Choroid plexus epithelial cell (primary cell): ENCODE measurements around the gene ARHGAP1.

Experiments used
- DNase-seq: peaks from one replicate; pipeline ENCODE4 v3.0.0-alpha.2; 2010; ENCODE audit warnings: low read depth
- H3K4me3 ChIP-seq: 2 replicates; pipeline ENCODE4 v1.5.1; 2011; ENCODE audit warnings: low read depth, mild to moderate bottlenecking, control low read depth, low read length, moderate library complexity
- CTCF ChIP-seq: conservative IDR thresholded peaks from 2 replicates; pipeline ENCODE4 v1.5.1; 2011; ENCODE audit warnings: low read depth, mild to moderate bottlenecking, control low read depth, inconsistent platforms, low read length, moderate library complexity

Gene ARHGAP1

GRCh38 chr11:46698597-46698996, 1.8 kb downstream of the ARHGAP1 start:
- DNase-seq = no peak
- H3K4me3 ChIP-seq = peak overlapping the region; percentile 16
- no peak for TF ChIP-seq CTCF

GRCh38 chr11:46697723-46698122, 2.7 kb downstream of the ARHGAP1 start:
- H3K4me3 ChIP-seq = no peak overlapping the region
- DNase-seq = no peak
- no peak for TF ChIP-seq CTCF

GRCh38 chr11:46697303-46697702, 3.1 kb downstream of the ARHGAP1 start:
- H3K4me3 ChIP-seq = no peak overlapping the region
- DNase-seq = peak; percentile 39
- TF ChIP-seq CTCF = no peak

- H3K4me3 ChIP-seq = no peak overlapping the region
- no peak for DNase-seq
- no peak for TF ChIP-seq CTCF
Observed at GRCh38 chr11:46696212-46696558, 4.2 kb downstream of the ARHGAP1 start.

GRCh38 chr11:46695345-46696211, 4.8 kb downstream of the ARHGAP1 start:
- DNase-seq = no peak
- no peak for TF ChIP-seq CTCF
- H3K4me3 ChIP-seq = no peak overlapping the region

GRCh38 chr11:46694607-46695006, 5.8 kb downstream of the ARHGAP1 start:
- no peak overlapping the region for H3K4me3 ChIP-seq
- TF ChIP-seq CTCF = no peak
- DNase-seq = no peak

GRCh38 chr11:46694072-46694471, 6.3 kb downstream of the ARHGAP1 start:
- H3K4me3 ChIP-seq = no peak overlapping the region
- no peak for TF ChIP-seq CTCF
- DNase-seq = no peak
